Measurements from ENCODE around the gene KPRP.

GRCh38 chr1:152759453-152760173, 1.8 kb downstream of the KPRP start:
- TF ChIP-seq, protein P1, sequence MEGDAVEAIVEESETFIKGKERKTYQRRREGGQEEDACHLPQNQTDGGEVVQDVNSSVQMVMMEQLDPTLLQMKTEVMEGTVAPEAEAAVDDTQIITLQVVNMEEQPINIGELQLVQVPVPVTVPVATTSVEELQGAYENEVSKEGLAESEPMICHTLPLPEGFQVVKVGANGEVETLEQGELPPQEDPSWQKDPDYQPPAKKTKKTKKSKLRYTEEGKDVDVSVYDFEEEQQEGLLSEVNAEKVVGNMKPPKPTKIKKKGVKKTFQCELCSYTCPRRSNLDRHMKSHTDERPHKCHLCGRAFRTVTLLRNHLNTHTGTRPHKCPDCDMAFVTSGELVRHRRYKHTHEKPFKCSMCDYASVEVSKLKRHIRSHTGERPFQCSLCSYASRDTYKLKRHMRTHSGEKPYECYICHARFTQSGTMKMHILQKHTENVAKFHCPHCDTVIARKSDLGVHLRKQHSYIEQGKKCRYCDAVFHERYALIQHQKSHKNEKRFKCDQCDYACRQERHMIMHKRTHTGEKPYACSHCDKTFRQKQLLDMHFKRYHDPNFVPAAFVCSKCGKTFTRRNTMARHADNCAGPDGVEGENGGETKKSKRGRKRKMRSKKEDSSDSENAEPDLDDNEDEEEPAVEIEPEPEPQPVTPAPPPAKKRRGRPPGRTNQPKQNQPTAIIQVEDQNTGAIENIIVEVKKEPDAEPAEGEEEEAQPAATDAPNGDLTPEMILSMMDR (IDR thresholded peaks at IDR 0.05), result no peak
- no peak for TF ChIP-seq POLR2A (IDR thresholded peaks at IDR 0.05)

All from prostate gland (tissue), 2 donors.